GM12878 (cell line): ENCODE data around the gene ANKRD62. TPM values are rescaled to one million over a fixed set of nuclear protein-coding genes. Genes with fewer than 3 reads are reported as not detected.

Experiments used
- ATAC-seq: fragments of 200-7000 bp; cut with Tn5 transposase; 3 replicates; pipeline ENCODE4 v1.9.1; 2020; ENCODE audit warnings: mild to moderate bottlenecking, moderate library complexity
- BruUV-seq: library from RNA; stranded (reverse); fragments of 400-500 nt; replicated peaks from 2 replicates; lab custom pipeline; 2021; lab: Mats Ljungman, UMichigan
- CTCF ChIA-PET: fragments of 300-600 bp; sonication (Branson Sonifier 250); formaldehyde crosslinking; extraction: SDS; loops from one replicate; lab custom pipeline; 2021; ENCODE audit warnings: inconsistent platforms; lab: Yijun Ruan, JAX
- POLR2A ChIA-PET: fragments of 350-600 bp; formaldehyde crosslinking; extraction: SDS; loops from one replicate; lab custom pipeline; 2021; ENCODE audit warnings: inconsistent platforms; lab: Charles Lee
- RAD21 ChIA-PET: fragments of 300-600 bp; sonication (Branson Sonifier 250); formaldehyde crosslinking; loops from one replicate; lab custom pipeline; 2023; ENCODE audit warnings: antibody characterized with exemption; ENCODE audit not compliant: unreplicated experiment; lab: Charles Lee
- SMC1A ChIA-PET: fragments of 300-600 bp; sonication (Branson Sonifier 250); formaldehyde crosslinking; loops from one replicate; lab custom pipeline; 2023; ENCODE audit not compliant: unreplicated experiment, uncharacterized antibody; lab: Charles Lee
- DNase-seq: peaks from one replicate; pipeline ENCODE4 v3.0.0-alpha.2; 2011; ENCODE audit warnings: low read depth, low spot score
- FAIRE-seq: peaks from 3 replicates; lab custom pipeline; 2011; peaks lifted over from hg19 to GRCh38; lab: Jason Lieb, UNC
- H2AFZ ChIP-seq: 2 replicates; pipeline ENCODE4 v1.6.0; 2011; ENCODE audit warnings: low read depth, low read length, control low read depth; ENCODE audit not compliant: control insufficient read depth
- H3K27ac ChIP-seq: 2 replicates; pipeline ENCODE4 v1.5.1; 2011; ENCODE audit warnings: control low read depth; ENCODE audit not compliant: control insufficient read depth, insufficient read depth
- H3K27me3 ChIP-seq, 2 experiments: replicated peaks in 1 of 2; 2 replicates each; pipeline versions ENCODE4 v1.6.0 to v1.6.1; 2011; ENCODE audit warnings: low read length in 1 of 2; ENCODE audit not compliant: control insufficient read depth in 2 of 2, insufficient read depth in 2 of 2
- H3K36me3 ChIP-seq, 2 experiments: 2 replicates each; pipeline ENCODE4 v1.5.1; 2011; ENCODE audit warnings: low read length in 1 of 2; ENCODE audit not compliant: control insufficient read depth in 2 of 2, insufficient read depth in 2 of 2
- H3K4me1 ChIP-seq: 2 replicates; pipeline ENCODE4 v1.6.1; 2011; ENCODE audit warnings: mild to moderate bottlenecking, low read length, moderate library complexity, mixed read lengths; ENCODE audit not compliant: control insufficient read depth, insufficient read depth
- H3K4me2 ChIP-seq: 2 replicates; pipeline ENCODE4 v1.6.0; 2011; ENCODE audit warnings: control low read depth; ENCODE audit not compliant: control insufficient read depth, insufficient read depth
- H3K4me3 ChIP-seq: fragments of 200-600 bp; sonication (generic); 2 replicates; pipeline ENCODE4 v1.5.1; 2016
- H3K79me2 ChIP-seq: 2 replicates; pipeline ENCODE4 v1.6.0; 2011; ENCODE audit warnings: low read length; ENCODE audit not compliant: control insufficient read depth, insufficient read depth
- H3K9ac ChIP-seq: 2 replicates; pipeline ENCODE4 v1.8.0; 2011; ENCODE audit warnings: low read length, control low read depth, mixed read lengths; ENCODE audit not compliant: control insufficient read depth, insufficient read depth
- H3K9me3 ChIP-seq: replicated peaks from 3 replicates; pipeline ENCODE4 v1.5.1; 2011; ENCODE audit warnings: mild to moderate bottlenecking, low read length; ENCODE audit not compliant: control insufficient read depth, insufficient read depth
- H4K20me1 ChIP-seq: 2 replicates; pipeline ENCODE4 v1.6.0; 2011; ENCODE audit not compliant: control insufficient read depth, insufficient read depth
- BCL11A ChIP-seq: IDR thresholded peaks from 2 replicates; pipeline ENCODE4 v1.6.1; 2011; ENCODE audit warnings: low read depth, low read length
- BHLHE40 ChIP-seq, 2 experiments: fragments of 450-650 bp in 1 of 2; IDR thresholded peaks; 2 replicates each; pipeline ENCODE4 v1.6.1; 2011 to 2017; ENCODE audit warnings: low read depth in 2 of 2, borderline replicate concordance in 1 of 2, improper control_type of control experiment in 1 of 2, low read length in 1 of 2, mild to moderate bottlenecking in 1 of 2
- BMI1 ChIP-seq: fragments of 450-650 bp; IDR thresholded peaks from 2 replicates; pipeline ENCODE4 v1.6.1; 2016; ENCODE audit warnings: mild to moderate bottlenecking, moderate library complexity, borderline replicate concordance
- CBFB ChIP-seq: IDR thresholded peaks from 2 replicates; pipeline ENCODE4 v1.6.1; 2016; ENCODE audit warnings: antibody characterized with exemption, low read depth
- EZH2 ChIP-seq: IDR thresholded peaks from 2 replicates; pipeline ENCODE4 v1.6.1; 2012; ENCODE audit warnings: low read depth, mild to moderate bottlenecking, control low read depth, inconsistent platforms, low read length, borderline replicate concordance; ENCODE audit not compliant: control insufficient read depth
- HDAC2 ChIP-seq: fragments of 200-600 bp; sonication (generic); IDR thresholded peaks from 2 replicates; pipeline ENCODE4 v1.6.1; 2017
- IKZF1 ChIP-seq: fragments of 450-650 bp; conservative IDR thresholded peaks from 2 replicates; pipeline ENCODE4 v1.6.1; 2017; ENCODE audit warnings: antibody characterized with exemption, mild to moderate bottlenecking
- MLLT1 ChIP-seq: fragments of 450-650 bp; IDR thresholded peaks from 2 replicates; pipeline ENCODE4 v1.6.1; 2016; ENCODE audit warnings: mild to moderate bottlenecking
- POLR2A ChIP-seq: IDR thresholded peaks from 2 replicates; pipeline ENCODE4 v1.6.1; 2011; ENCODE audit warnings: low read depth, mild to moderate bottlenecking, low read length
- RAD51 ChIP-seq: fragments of 450-650 bp; IDR thresholded peaks from 2 replicates; pipeline ENCODE4 v1.6.1; 2016; ENCODE audit warnings: moderate library complexity, mild to moderate bottlenecking, inconsistent platforms
- SPI1 ChIP-seq: IDR thresholded peaks from 2 replicates; pipeline ENCODE4 v1.6.1; 2011; ENCODE audit warnings: low read depth, mild to moderate bottlenecking, low read length, moderate library complexity, borderline replicate concordance; ENCODE audit not compliant: insufficient read depth
- TBL1XR1 ChIP-seq: IDR thresholded peaks from 2 replicates; pipeline ENCODE4 v1.6.1; 2012; ENCODE audit warnings: low read depth, low read length, improper control_type of control experiment
- WGBS: methylation state at CpG from one replicate; pipeline ENCODE4 v1.1.6; 2016; ENCODE audit warnings: low lambda C conversion rate; ENCODE audit not compliant: insufficient replicate concordance, insufficient coverage; ENCODE audit errors: missing lambda C conversion rate; 5-methylcytosine and 5-hydroxymethylcytosine counted together
- in situ Hi-C: fragments of 300-500 bp; cut with MboI; formaldehyde crosslinking; loops from 9 replicates; pipeline ENCODE4 v1.14.3; 2018; ENCODE audit warnings: mixed read lengths
- intact Hi-C: fragments of 100-400 bp; cut with micrococcal nuclease; formaldehyde crosslinking; loops from one replicate; pipeline ENCODE4 v1.14.2; 2022; ENCODE audit not compliant: unreplicated experiment
- polyA plus RNA-seq, 11 experiments: library from polyadenylated mRNA; depleted of rRNA in 4 of 11; unstranded in 6 of 11; stranded (reverse) in 5 of 11; fragments of >200 nt; fragmentation: Nextera tagmentation in 4 of 11; fragmentation: Illumina TruSeq in 1 of 11; extraction: Ambion mirVana in 4 of 11; extraction: Trizol in 1 of 11; gene quantifications; 1 replicate in 1 of 11; 2 replicates in 10 of 11; pipeline versions ENCODE4 v1.2.1 to v1.2.3, GENCODE V29; 2011 to 2016; ENCODE audit warnings: inconsistent platforms in 2 of 11, missing spikeins in 2 of 11, low read depth in 1 of 11
- total RNA-seq, 4 experiments: library from RNA; depleted of rRNA in 3 of 4; stranded (reverse); fragments of >200 nt in 3 of 4; fragmentation: Illumina TruSeq in 1 of 4; extraction: Trizol in 1 of 4; gene quantifications; 2 replicates each; pipeline versions ENCODE4 v1.2.1 to v1.2.3, GENCODE V29; 2013 to 2021
- TF ChIP-seq, protein P1 (sequence below): fragments of 450-650 bp; IDR thresholded peaks from 2 replicates; pipeline ENCODE4 v1.6.1; 2016; ENCODE audit warnings: mild to moderate bottlenecking

ANKRD62 gene
- total and polyA plus RNA-seq, 10 of the 15 experiments (the other 5 are each of a cell fraction or from before 2014, with no cell fraction given), result not detected

- POLR2A ChIA-PET, result no interaction called here
- no peaks in the 10 kb centered on the region for H3K79me2 ChIP-seq
- intact Hi-C loops, result no loop called here
Measured at GRCh38 chr18:12061685-12062084, 32.0 kb upstream of the ANKRD62 start.

DNA sequence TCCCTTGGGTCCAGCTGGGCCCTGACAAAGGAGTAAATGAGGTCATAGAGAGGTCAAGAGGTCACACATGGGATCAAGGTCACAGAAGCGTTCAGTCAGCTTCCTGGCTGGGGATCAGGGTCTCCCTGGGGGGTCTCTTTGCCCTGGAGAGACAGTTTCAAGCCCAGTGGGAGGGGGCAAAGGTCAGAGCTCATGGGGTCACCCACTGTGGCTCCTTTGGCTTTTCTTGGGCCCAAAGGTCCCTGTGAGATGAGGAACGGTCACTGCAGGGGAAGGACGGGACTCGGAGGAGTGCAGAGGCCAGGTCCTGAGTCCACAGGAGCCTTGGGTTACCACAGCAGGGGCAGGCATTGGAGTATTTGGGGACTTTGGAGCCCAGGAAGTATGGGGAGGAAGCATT is 30.7 kb upstream of the ANKRD62 start:
- WGBS, result 30% methylated on average over 4 of the region's 4 CpGs
- H3K36me3 ChIP-seq, result no peaks in the 10 kb centered on the region
- no peak overlapping the region for H3K27ac ChIP-seq
- no TSS peak for BruUV-seq
- no peaks in the 10 kb centered on the region for H3K4me1 ChIP-seq
- no peak for DNase-seq
- ChIA-PET POLR2A (no interaction called here), CTCF (no interaction called here), RAD21 (no interaction called here), SMC1A (no interaction called here)
- no peak for FAIRE-seq
- intact Hi-C loops, result no loop called here
- no peaks in the 10 kb centered on the region for H4K20me1 ChIP-seq
- H3K27me3 ChIP-seq, result no peaks in the 10 kb centered on the region
- H3K4me2 ChIP-seq, result no peak overlapping the region
- in situ Hi-C loops, result no loop called here
- no peak overlapping the region for H2AFZ ChIP-seq
- ATAC-seq, result no peak
- H3K9me3 ChIP-seq, result no peaks in the 10 kb centered on the region
- no peak overlapping the region for H3K9ac ChIP-seq
- H3K4me3 ChIP-seq, result no peak overlapping the region
- no peaks in the 10 kb centered on the region for H3K79me2 ChIP-seq
- TF ChIP-seq POLR2A (no peak), BHLHE40 (IDR thresholded peaks at IDR 0.05; ENCODE audit: borderline replicate concordance in 1 of 2, low read depth in 2 of 2, low read length in 1 of 2) (no peak), CBFB (no peak), RAD51 (no peak), TBL1XR1 (no peak), SPI1 (no peak), IKZF1 (no peak), BCL11A (no peak), HDAC2 (no peak)
- TF ChIP-seq, protein P1, sequence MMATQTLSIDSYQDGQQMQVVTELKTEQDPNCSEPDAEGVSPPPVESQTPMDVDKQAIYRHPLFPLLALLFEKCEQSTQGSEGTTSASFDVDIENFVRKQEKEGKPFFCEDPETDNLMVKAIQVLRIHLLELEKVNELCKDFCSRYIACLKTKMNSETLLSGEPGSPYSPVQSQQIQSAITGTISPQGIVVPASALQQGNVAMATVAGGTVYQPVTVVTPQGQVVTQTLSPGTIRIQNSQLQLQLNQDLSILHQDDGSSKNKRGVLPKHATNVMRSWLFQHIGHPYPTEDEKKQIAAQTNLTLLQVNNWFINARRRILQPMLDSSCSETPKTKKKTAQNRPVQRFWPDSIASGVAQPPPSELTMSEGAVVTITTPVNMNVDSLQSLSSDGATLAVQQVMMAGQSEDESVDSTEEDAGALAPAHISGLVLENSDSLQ, result no peak

More at GRCh38 chr18:12061685-12062084, 32.0 kb upstream of the ANKRD62 start:
- no peak for DNase-seq
- no peaks in the 10 kb centered on the region for H3K9me3 ChIP-seq
- no peaks in the 10 kb centered on the region for H3K27me3 ChIP-seq
- no TSS peak for BruUV-seq
- SMC1A ChIA-PET, result no interaction called here
- no peak overlapping the region for H2AFZ ChIP-seq
- RAD21 ChIA-PET, result no interaction called here
- H3K27ac ChIP-seq, result no peak overlapping the region
- no peak for FAIRE-seq
- WGBS, result 49% methylated on average over 14 of the region's 14 CpGs
- no peak overlapping the region for H3K4me2 ChIP-seq
- no peak for ATAC-seq
- H4K20me1 ChIP-seq, result no peaks in the 10 kb centered on the region
- TF ChIP-seq MLLT1 (no peak), BMI1 (no peak), EZH2 (no peak)
- no peaks in the 10 kb centered on the region for H3K36me3 ChIP-seq
- H3K9ac ChIP-seq, result no peak overlapping the region
- in situ Hi-C loops, result no loop called here
- CTCF ChIA-PET, result interaction anchor here (0.6 kb wide), 1 partner anchor 47 kb away, joined by 3 read pairs; no protein-coding TSS in a partner anchor
- H3K4me1 ChIP-seq, result no peaks in the 10 kb centered on the region
- H3K4me3 ChIP-seq, result no peak overlapping the region
